WTC11 (cell line): ENCODE results near the gene NUDT17. TPM values are rescaled to one million over a fixed set of nuclear protein-coding genes. Genes with fewer than 3 reads are reported as not detected.
"Not testable (repeated sequence)": the region's sequence is repeated elsewhere in the genome, so short reads cannot be mapped to it uniquely, and the experiment has no call there.

ENCODE experiments used
- ATAC-seq: fragments of 200-7000 bp; cut with Tn5 transposase; 2 replicates; pipeline ENCODE4 v1.10.0; 2021; ENCODE audit warnings: mild to moderate bottlenecking, moderate library complexity
- CTCF ChIA-PET: fragments of 300-600 bp; sonication (Branson Sonifier 250); formaldehyde crosslinking; loops from one replicate; lab custom pipeline; 2021; ENCODE audit warnings: antibody characterized with exemption; lab: Charles Lee
- POLR2A ChIA-PET: fragments of 350-600 bp; sonication (Branson Sonifier 250); formaldehyde crosslinking; loops from one replicate; lab custom pipeline; 2021; ENCODE audit warnings: antibody characterized with exemption; lab: Charles Lee
- DNase-seq: peaks from one replicate; pipeline ENCODE4 v3.0.0; 2021; ENCODE audit warnings: low spot score
- H3K27ac Mint-ChIP-seq: 2 replicates; pipeline ENCODE4 v1.8.0; 2021; ENCODE audit warnings: mixed read lengths
- H3K27me3 Mint-ChIP-seq: 2 replicates; pipeline ENCODE4 v1.8.0; 2021; ENCODE audit warnings: low read depth, mild to moderate bottlenecking, moderate library complexity, mixed read lengths
- H3K36me3 Mint-ChIP-seq: 2 replicates; pipeline ENCODE4 v1.8.0; 2021; ENCODE audit warnings: mixed read lengths
- H3K4me1 Mint-ChIP-seq: 2 replicates; pipeline ENCODE4 v1.8.0; 2022; ENCODE audit warnings: mixed read lengths
- H3K4me3 Mint-ChIP-seq: 2 replicates; pipeline ENCODE4 v1.8.0; 2021; ENCODE audit warnings: mild to moderate bottlenecking, moderate library complexity, mixed read lengths
- H3K9me3 Mint-ChIP-seq: 2 replicates; pipeline ENCODE4 v1.8.0; 2021; ENCODE audit warnings: mixed read lengths
- AR ChIP-seq: fragments of 250-450 bp; sonication (Bioruptor Pico); IDR thresholded peaks from 2 replicates; pipeline ENCODE4 v1.9.0; 2021; ENCODE audit warnings: mild to moderate bottlenecking
- ATF6 ChIP-seq: sonication (generic); formaldehyde crosslinking; IDR thresholded peaks from 2 replicates; pipeline ENCODE4 v1.8.1; 2023; ENCODE audit warnings: mild to moderate bottlenecking, missing genetic modification reagents
- E2F4 ChIP-seq: sonication (generic); formaldehyde crosslinking; IDR thresholded peaks from 2 replicates; pipeline ENCODE4 v1.8.1; 2022; ENCODE audit warnings: low read depth, mild to moderate bottlenecking, moderate library complexity, missing genetic modification reagents, borderline replicate concordance
- ELF4 ChIP-seq: sonication (generic); formaldehyde crosslinking; IDR thresholded peaks from 2 replicates; pipeline ENCODE4 v1.8.1; 2022; ENCODE audit warnings: low read depth, mild to moderate bottlenecking, moderate library complexity, missing genetic modification reagents
- GTF2I ChIP-seq: fragments of 250-450 bp; sonication (Bioruptor Pico); conservative IDR thresholded peaks from 2 replicates; pipeline ENCODE4 v1.4.0; 2021; ENCODE audit warnings: mild to moderate bottlenecking
- JAZF1 ChIP-seq: fragments of 250-450 bp; sonication (Bioruptor Pico); IDR thresholded peaks from 2 replicates; pipeline ENCODE4 v1.9.0; 2021; ENCODE audit warnings: moderate library complexity, mild to moderate bottlenecking, inconsistent platforms
- MAX ChIP-seq: sonication (generic); formaldehyde crosslinking; IDR thresholded peaks from 2 replicates; pipeline ENCODE4 v1.8.0; 2022; ENCODE audit warnings: mild to moderate bottlenecking, missing genetic modification reagents
- MXD4 ChIP-seq: fragments of 250-450 bp; sonication (Bioruptor Pico); IDR thresholded peaks from 2 replicates; pipeline ENCODE4 v1.8.0; 2021; ENCODE audit warnings: mild to moderate bottlenecking, moderate library complexity, borderline replicate concordance
- NR1H2 ChIP-seq: sonication (generic); formaldehyde crosslinking; IDR thresholded peaks from 2 replicates; pipeline ENCODE4 v1.9.0; 2021; ENCODE audit warnings: mild to moderate bottlenecking, moderate library complexity, missing genetic modification reagents
- OVOL2 ChIP-seq: fragments of 250-450 bp; sonication (Bioruptor Pico); IDR thresholded peaks from 2 replicates; pipeline ENCODE4 v1.9.0; 2021; ENCODE audit warnings: mild to moderate bottlenecking, borderline replicate concordance
- RORB ChIP-seq: fragments of 250-450 bp; sonication (Bioruptor Pico); IDR thresholded peaks from 2 replicates; pipeline ENCODE4 v1.9.0; 2021; ENCODE audit warnings: mild to moderate bottlenecking
- SP1 ChIP-seq: sonication (generic); formaldehyde crosslinking; conservative IDR thresholded peaks from 2 replicates; pipeline ENCODE4 v1.8.1; 2022; ENCODE audit warnings: missing genetic modification reagents
- TCF7 ChIP-seq: sonication (generic); formaldehyde crosslinking; IDR thresholded peaks from 2 replicates; pipeline ENCODE4 v1.8.0; 2022; ENCODE audit warnings: mild to moderate bottlenecking, low read depth, missing genetic modification reagents, moderate library complexity
- ZBTB43 ChIP-seq: sonication (generic); formaldehyde crosslinking; IDR thresholded peaks from 2 replicates; pipeline ENCODE4 v1.8.1; 2023; ENCODE audit warnings: mild to moderate bottlenecking, missing genetic modification reagents
- ZNF121 ChIP-seq: sonication (generic); formaldehyde crosslinking; IDR thresholded peaks from 2 replicates; pipeline ENCODE4 v1.8.0; 2023; ENCODE audit warnings: missing genetic modification reagents
- ZNF281 ChIP-seq: sonication (generic); formaldehyde crosslinking; IDR thresholded peaks from 2 replicates; pipeline ENCODE4 v1.8.0; 2023; ENCODE audit warnings: mild to moderate bottlenecking, missing genetic modification reagents
- ZNF317 ChIP-seq: sonication (generic); formaldehyde crosslinking; IDR thresholded peaks from 2 replicates; pipeline ENCODE4 v1.8.1; 2023; ENCODE audit warnings: low read depth, mild to moderate bottlenecking, moderate library complexity, missing genetic modification reagents, borderline replicate concordance
- ZNF512 ChIP-seq: sonication (generic); formaldehyde crosslinking; IDR thresholded peaks from 2 replicates; pipeline ENCODE4 v1.8.1; 2022; ENCODE audit warnings: missing genetic modification reagents, borderline replicate concordance
- total RNA-seq: library from RNA; stranded (reverse); gene quantifications from 3 replicates; pipeline ENCODE4 v1.2.3, GENCODE V29; 2021

Gene NUDT17
- total RNA-seq, 1 experiment from 2014 or later, result 2.7 TPM

GRCh38 chr1:145830810-145831209 is 14.6 kb upstream of the NUDT17 start:
- CTCF ChIA-PET, result interaction anchor here (5.7 kb wide), 1 partner anchor 14 kb away, joined by 24 read pairs; the partner anchor contains the start of gene NUDT17
- TF ChIP-seq ZNF121 (CRISPR knock-in tag), result peak; percentile 79
- POLR2A ChIA-PET, result interaction anchor here (0.5 to 1.2 kb wide), 2 partner anchors 14 to 15 kb away, joined by 3 to 5 read pairs; partner anchors contain the start of gene NUDT17
- H3K36me3 Mint-ChIP-seq, result peaks cover 69% of the 10 kb centered on the region
- not testable (repeated sequence) for H3K27me3 Mint-ChIP-seq, DNase-seq, H3K9me3 Mint-ChIP-seq, H3K27ac Mint-ChIP-seq, H3K4me1 Mint-ChIP-seq, H3K4me3 Mint-ChIP-seq, ATAC-seq

- ChIA-PET POLR2A (no interaction called here), CTCF (interaction anchor here (1.6 kb wide), 1 partner anchor 54 kb away, joined by 3 read pairs; no protein-coding TSS in a partner anchor)
- Mint-ChIP-seq H3K27me3 (no peaks in the 10 kb centered on the region), H3K9me3 (no peaks in the 10 kb centered on the region), H3K27ac (no peak overlapping the region), H3K36me3 (peaks cover 65% of the 10 kb centered on the region), H3K4me3 (no peak overlapping the region), H3K4me1 (no peaks in the 10 kb centered on the region)
- DNase-seq (no peak), ATAC-seq (no peak)
- TF ChIP-seq ELF4 (no peak), SP1 (CRISPR knock-in tag) (no peak), ZNF512 (CRISPR knock-in tag) (no peak), MXD4 (CRISPR knock-in tag) (no peak), JAZF1 (no peak), GTF2I (CRISPR knock-in tag) (no peak), ZNF121 (CRISPR knock-in tag) (no peak), ZBTB43 (CRISPR knock-in tag) (no peak), AR (CRISPR knock-in tag) (no peak), ATF6 (CRISPR knock-in tag) (no peak), OVOL2 (CRISPR knock-in tag) (no peak), RORB (CRISPR knock-in tag) (no peak), MAX (CRISPR knock-in tag) (no peak), TCF7 (CRISPR knock-in tag) (no peak), ZNF281 (CRISPR knock-in tag) (no peak), E2F4 (CRISPR knock-in tag) (no peak), NR1H2 (no peak), ZNF317 (CRISPR knock-in tag) (no peak)
These were observed 7.8 kb upstream of the NUDT17 start for GRCh38 chr1:145837656-145838055.
